SH-SY5Y (cell line): ENCODE results near the gene CARD14.

ENCODE experiments used
- GATA2 ChIP-seq: IDR thresholded peaks from 2 replicates; pipeline ENCODE4 v1.6.1; 2011; ENCODE audit warnings: mild to moderate bottlenecking, low read depth, low read length
- GATA3 ChIP-seq: IDR thresholded peaks from 2 replicates; pipeline ENCODE4 v1.6.1; 2011; ENCODE audit warnings: low read depth, mild to moderate bottlenecking, low read length, moderate library complexity

- TF ChIP-seq GATA3 (no peak), GATA2 (no peak)
Measured at GRCh38 chr17:80184423-80184714, 14.5 kb downstream of the CARD14 start.
